Psoas muscle (tissue), 8 donors: Measurements from ENCODE around the gene RAC3. TPM values are rescaled to one million over a fixed set of nuclear protein-coding genes. Genes with fewer than 3 reads are reported as not detected.

Source experiments
- ATAC-seq, 4 donors: fragments of 200-7000 bp; cut with Tn5 transposase; one replicate each; pipeline ENCODE4 v1.9.1; 2020; ENCODE audit warnings: moderate library complexity in 3 of 4, mild to moderate bottlenecking in 2 of 4
- DNase-seq, 2 donors: peaks; one replicate each; pipeline ENCODE4 v3.0.0-alpha.2; 2020
- H3K27ac ChIP-seq: fragments of 200-600 bp; one replicate; pipeline ENCODE4 v1.8.0; 2022
- H3K27me3 ChIP-seq, 3 donors: fragments of 200-600 bp in 1 of 3; one replicate each; pipeline versions ENCODE4 v1.6.1 to v1.8.0; 2013 to 2022; ENCODE audit warnings: low read length in 2 of 3, mild to moderate bottlenecking in 2 of 3, moderate library complexity in 1 of 3; ENCODE audit not compliant: insufficient read depth in 3 of 3
- H3K36me3 ChIP-seq, 2 donors: fragments of 200-600 bp in 1 of 2; one replicate each; pipeline versions ENCODE4 v1.6.1 to v1.8.0; 2013 to 2022; ENCODE audit warnings: low read depth in 1 of 2, mild to moderate bottlenecking in 1 of 2, moderate library complexity in 1 of 2; ENCODE audit not compliant: insufficient read depth in 1 of 2
- H3K4me1 ChIP-seq: fragments of 200-600 bp; one replicate; pipeline ENCODE4 v1.8.0; 2022
- H3K4me3 ChIP-seq: fragments of 200-600 bp; one replicate; pipeline ENCODE4 v1.8.0; 2022; ENCODE audit warnings: mild to moderate bottlenecking
- H3K9me3 ChIP-seq: fragments of 200-600 bp; one replicate; pipeline ENCODE4 v1.8.0; 2022
- WGBS, 3 donors: extraction: QIAGEN DNeasy Blood & Tissue Kit; methylation state at CpG; one replicate each; pipeline versions ENCODE4 v1.1.6 to v1.1.7; 2013; 5-methylcytosine and 5-hydroxymethylcytosine counted together
- intact Hi-C, 2 donors: fragments of 100-400 bp; cut with DNase I; formaldehyde crosslinking; loops; one replicate each; pipeline versions ENCODE4 v1.11.0 to v1.14.2; 2022
- polyA plus RNA-seq, 3 donors: library from polyadenylated mRNA; stranded (reverse); fragments of 200-250 nt; gene quantifications; one replicate each; pipeline ENCODE4 v1.2.3, GENCODE V29; 2013
- total RNA-seq, 4 donors: library from RNA; stranded (reverse); fragmentation: NEBNext Ultra II Directional in 2 of 4; extraction: Animal tissue kit (Norgen Biotek cat#: 25700) in 2 of 4; gene quantifications; one replicate each; pipeline versions ENCODE4 v1.2.1 to v1.2.4, GENCODE V29; 2021 to 2023
- TF ChIP-seq, protein P1 (sequence below): fragments of 200-600 bp; IDR thresholded peaks from one replicate; pipeline ENCODE4 v1.8.0; 2022; ENCODE audit warnings: antibody characterized with exemption
- donor health status: healthy with polysubstance abuse.
- donor health status: DM: no; HTN: no; CAD: no; lungs with moderate emphysema.
- donor health status: Bipolar disorder and iron deficiency.
- donor health status: healthy.
- donor health status: DM: yes; HTN: yes; CAD: no.
- donor health status: DM: no; HTN: no; CAD: no.
- donor health status: DM: no; HTN: no; CAD: no.
- donor health status: DM: yes; HTN: yes; CAD: no.

RAC3 gene
- total and polyA plus RNA-seq, 7 donors = 0.05 to 0.83 TPM; not detected in 5

DNA sequence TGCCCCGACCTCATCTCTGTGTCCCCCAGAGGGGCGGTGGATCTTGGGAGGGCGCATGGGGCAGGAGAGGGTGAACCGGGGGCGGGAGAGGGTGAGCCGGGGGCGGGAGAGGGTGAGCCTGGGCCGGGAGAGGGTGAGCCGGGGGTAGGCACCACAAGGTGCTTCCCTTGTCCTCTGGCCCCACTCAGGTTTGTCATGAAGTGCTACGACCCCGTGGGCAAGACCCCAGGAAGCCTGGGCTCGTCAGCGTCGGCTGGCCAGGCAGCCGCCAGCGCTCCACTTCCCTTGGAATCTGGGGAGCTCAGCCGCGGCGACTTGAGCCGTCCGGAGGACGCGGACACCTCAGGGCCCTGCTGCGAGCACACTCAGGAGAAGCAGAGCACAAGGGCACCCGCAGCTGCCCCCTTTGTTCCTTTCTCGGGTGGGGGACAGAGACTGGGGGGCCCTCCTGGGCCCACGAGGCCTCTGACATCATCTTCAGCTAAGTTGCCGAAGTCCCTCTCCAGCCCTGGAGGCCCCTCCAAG, 35.2 kb upstream of the RAC3 start:
- no peak overlapping the region for H3K4me3 ChIP-seq
- ATAC-seq (no peak), DNase-seq (peak; percentile 9 to 29)
- H3K27me3 ChIP-seq = no peaks in the 10 kb centered on the region
- intact Hi-C loops = no loop called here
- WGBS, 3 donors = 90 to 96% (median 92%) methylated on average over 21 to 28 of the region's 28 CpGs
- TF ChIP-seq, protein P1, sequence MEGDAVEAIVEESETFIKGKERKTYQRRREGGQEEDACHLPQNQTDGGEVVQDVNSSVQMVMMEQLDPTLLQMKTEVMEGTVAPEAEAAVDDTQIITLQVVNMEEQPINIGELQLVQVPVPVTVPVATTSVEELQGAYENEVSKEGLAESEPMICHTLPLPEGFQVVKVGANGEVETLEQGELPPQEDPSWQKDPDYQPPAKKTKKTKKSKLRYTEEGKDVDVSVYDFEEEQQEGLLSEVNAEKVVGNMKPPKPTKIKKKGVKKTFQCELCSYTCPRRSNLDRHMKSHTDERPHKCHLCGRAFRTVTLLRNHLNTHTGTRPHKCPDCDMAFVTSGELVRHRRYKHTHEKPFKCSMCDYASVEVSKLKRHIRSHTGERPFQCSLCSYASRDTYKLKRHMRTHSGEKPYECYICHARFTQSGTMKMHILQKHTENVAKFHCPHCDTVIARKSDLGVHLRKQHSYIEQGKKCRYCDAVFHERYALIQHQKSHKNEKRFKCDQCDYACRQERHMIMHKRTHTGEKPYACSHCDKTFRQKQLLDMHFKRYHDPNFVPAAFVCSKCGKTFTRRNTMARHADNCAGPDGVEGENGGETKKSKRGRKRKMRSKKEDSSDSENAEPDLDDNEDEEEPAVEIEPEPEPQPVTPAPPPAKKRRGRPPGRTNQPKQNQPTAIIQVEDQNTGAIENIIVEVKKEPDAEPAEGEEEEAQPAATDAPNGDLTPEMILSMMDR = no peak
- H3K27ac ChIP-seq = no peak overlapping the region
- H3K36me3 ChIP-seq = peaks cover 0 to 13% of the 10 kb centered on the region in 2 donors
- H3K9me3 ChIP-seq = no peaks in the 10 kb centered on the region
- H3K4me1 ChIP-seq = peaks cover 48% of the 10 kb centered on the region

DNA sequence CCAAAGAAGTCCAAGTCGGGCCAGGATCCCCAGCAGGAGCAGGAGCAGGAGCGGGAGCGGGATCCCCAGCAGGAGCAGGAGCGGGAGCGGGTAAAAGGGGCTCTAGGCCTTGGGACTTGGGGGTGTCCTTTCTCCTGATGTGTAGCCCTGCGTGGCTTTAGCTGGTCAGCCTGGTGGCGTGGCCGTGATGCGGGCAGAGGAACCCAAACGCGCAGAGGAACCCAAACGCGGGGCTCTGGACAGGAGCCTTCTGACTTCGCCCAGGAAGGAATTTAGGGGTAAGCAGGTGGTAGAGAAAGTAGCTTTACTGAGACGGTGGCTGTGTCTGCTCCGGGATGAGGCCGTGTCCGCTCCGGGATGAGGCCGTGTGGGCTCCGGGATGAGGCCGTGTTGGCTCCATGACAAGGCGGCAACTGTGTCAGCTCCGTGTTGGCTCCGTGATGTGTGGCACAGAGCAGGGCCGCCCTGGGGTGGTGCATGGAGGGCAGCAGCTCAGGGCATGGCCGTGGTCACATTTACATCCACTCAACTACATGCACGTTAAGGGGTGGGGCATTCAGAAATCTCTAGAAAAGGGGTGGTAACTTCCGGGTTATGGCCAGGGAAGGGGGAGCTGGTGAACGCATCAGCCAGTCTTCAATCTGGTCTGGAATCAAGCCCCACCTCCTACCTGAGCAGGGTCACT, 34.6 kb upstream of the RAC3 start:
- TF ChIP-seq, protein P1 = no peak
- no peaks in the 10 kb centered on the region for H3K9me3 ChIP-seq
- DNase-seq (peak in 1 of 2 donors; percentile 22), ATAC-seq (no peak)
- peaks cover 0 to 13% of the 10 kb centered on the region in 2 donors for H3K36me3 ChIP-seq
- no peak overlapping the region for H3K27ac ChIP-seq
- peaks cover 48% of the 10 kb centered on the region for H3K4me1 ChIP-seq
- H3K4me3 ChIP-seq = no peak overlapping the region
- no peaks in the 10 kb centered on the region for H3K27me3 ChIP-seq
- intact Hi-C loops = no loop called here
- WGBS, 3 donors = 88 to 93% (median 90%) methylated on average over 30 of the region's 30 CpGs

DNA sequence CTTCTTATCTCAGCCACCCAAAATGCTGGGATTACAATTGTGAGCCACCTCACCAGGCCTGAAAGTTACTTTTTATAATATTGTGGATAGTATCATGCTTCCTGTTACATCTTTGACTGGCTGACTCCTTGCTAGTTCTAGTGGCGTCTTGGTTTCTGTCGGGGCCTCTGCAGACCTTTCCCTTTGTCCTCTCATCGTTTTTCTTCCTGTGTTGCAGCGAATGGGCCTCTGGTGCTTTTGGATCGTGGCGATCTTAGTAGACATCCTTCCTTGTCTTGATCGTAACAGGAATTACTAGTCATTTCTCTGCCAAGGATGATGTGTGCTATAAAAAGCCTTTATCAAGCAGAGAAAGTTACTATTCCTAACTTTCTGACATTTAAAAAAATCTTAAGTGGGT, 33.3 kb upstream of the RAC3 start:
- H3K4me3 ChIP-seq = no peak overlapping the region
- TF ChIP-seq, protein P1 = no peak
- peaks cover 0 to 13% of the 10 kb centered on the region in 2 donors for H3K36me3 ChIP-seq
- ATAC-seq (no peak), DNase-seq (no peak)
- 66 to 79% (median 66%) methylated on average over 7 of the region's 7 CpGs for WGBS, 3 donors
- H3K9me3 ChIP-seq = no peaks in the 10 kb centered on the region
- intact Hi-C loops = no loop called here
- H3K27ac ChIP-seq = no peak overlapping the region
- H3K27me3 ChIP-seq = no peaks in the 10 kb centered on the region
- peaks cover 51% of the 10 kb centered on the region for H3K4me1 ChIP-seq

DNA sequence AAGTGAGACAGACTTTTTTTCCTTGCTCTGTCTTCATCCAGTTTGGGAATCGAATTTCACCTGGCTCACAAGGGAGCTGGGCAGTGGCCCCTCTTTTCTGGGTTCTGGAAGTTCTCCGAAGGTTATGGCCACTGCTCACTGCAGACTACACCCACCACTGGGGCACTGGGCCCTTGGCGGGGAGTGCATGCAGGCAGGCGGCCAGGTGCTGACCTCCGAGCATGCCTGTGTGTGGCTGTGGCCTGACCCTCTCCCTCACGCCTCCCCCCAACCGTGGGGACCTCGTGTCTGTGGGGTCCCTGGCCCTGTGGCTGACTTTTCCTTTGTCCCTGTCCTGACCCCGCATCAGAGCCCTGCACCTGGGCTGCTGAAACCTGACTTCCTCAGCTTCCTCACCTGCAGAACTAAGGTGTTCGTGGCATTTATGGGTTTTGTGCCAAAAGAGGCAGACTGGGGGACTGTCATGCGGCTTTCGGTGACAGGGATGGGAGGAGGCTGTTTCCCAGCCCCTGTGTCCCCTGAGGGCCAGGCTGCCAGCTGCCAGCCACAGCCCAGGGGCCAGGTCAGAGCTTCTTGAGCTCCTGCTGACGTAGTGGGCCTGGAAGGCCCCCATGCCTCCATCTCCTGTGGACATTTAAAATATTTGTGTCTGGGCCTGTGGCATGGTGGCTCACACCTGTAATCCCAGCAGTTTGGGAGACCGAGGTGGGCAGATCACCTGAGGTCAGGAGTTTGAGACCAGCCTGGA, 32.6 kb upstream of the RAC3 start:
- Histone ChIP-seq H3K9me3 (no peaks in the 10 kb centered on the region), H3K27me3 (no peaks in the 10 kb centered on the region), H3K4me1 (peaks cover 57% of the 10 kb centered on the region), H3K36me3 (peaks cover 0 to 13% of the 10 kb centered on the region in 2 donors), H3K4me3 (no peak overlapping the region), H3K27ac (no peak overlapping the region)
- intact Hi-C loops = no loop called here
- DNase-seq = no peak
- peak in 1 of 4 donors; percentile 12 for ATAC-seq
- TF ChIP-seq, protein P1 = no peak
- WGBS, 3 donors = 44 to 79% (median 51%) methylated on average over 11 to 14 of the region's 14 CpGs
